Epithelial cell of proximal tubule (primary cell): Measurements from ENCODE around the gene MRPL38. TPM values are rescaled to one million over a fixed set of nuclear protein-coding genes. Genes with fewer than 3 reads are reported as not detected.

Experiments
- DNase-seq: peaks from one replicate; pipeline ENCODE4 v3.0.0-alpha.2; 2011; ENCODE audit warnings: low read depth
- H3K4me3 ChIP-seq: 2 replicates; pipeline ENCODE4 v1.5.1; 2011; ENCODE audit warnings: low read depth, mild to moderate bottlenecking, low read length
- CTCF ChIP-seq: conservative IDR thresholded peaks from 2 replicates; pipeline ENCODE4 v1.5.1; 2012; ENCODE audit warnings: low read depth, mild to moderate bottlenecking, low read length
- total RNA-seq: library from RNA; depleted of rRNA; stranded (reverse); fragments of >200 nt; gene quantifications from 2 replicates; pipeline ENCODE4 v1.2.3, GENCODE V29; 2015

Gene MRPL38
- 38.3 and 47.9 TPM in 2 replicates for total RNA-seq

GRCh38 chr17:75904749-75905521, at the start of gene MRPL38:
TSS of gene MRPL38 (minus strand) at chr17:75904884. CDS start at chr17:75904875, 9 bp downstream.
- TF ChIP-seq CTCF: peak; percentile 78
- H3K4me3 ChIP-seq: peak within 1 kb of the TSS; percentile 82
- DNase-seq: peak; percentile 41

GRCh38 chr17:75950855-75951554, 46.3 kb upstream of the MRPL38 start:
- TF ChIP-seq CTCF: no peak
- no peak overlapping the region for H3K4me3 ChIP-seq
- DNase-seq: no peak

GRCh38 chr17:75950421-75950820, 45.7 kb upstream of the MRPL38 start:
- no peak overlapping the region for H3K4me3 ChIP-seq
- DNase-seq: no peak
- no peak for TF ChIP-seq CTCF

- H3K4me3 ChIP-seq: no peak overlapping the region
- TF ChIP-seq CTCF: no peak
- no peak for DNase-seq
Measured at GRCh38 chr17:75945211-75945610, 40.5 kb upstream of the MRPL38 start.

GRCh38 chr17:75943491-75943890, 38.8 kb upstream of the MRPL38 start:
- no peak for TF ChIP-seq CTCF
- no peak for DNase-seq
- H3K4me3 ChIP-seq: no peak overlapping the region

- no peak for TF ChIP-seq CTCF
- DNase-seq: no peak
- H3K4me3 ChIP-seq: no peak overlapping the region
Measured at GRCh38 chr17:75942473-75942872, 37.8 kb upstream of the MRPL38 start.
